ENCODE results near the gene PSKH1.
"Not testable (repeated sequence)": the region's sequence is repeated elsewhere in the genome, so short reads cannot be mapped to it uniquely, and the experiment has no call there.

PSKH1 gene

GRCh38 chr16:67968400-67969253, 75.6 kb downstream of the PSKH1 start, which contains the start of gene SLC12A4 (continued):
- TF ChIP-seq GLI2 (tag by site-specific recombination; IDR thresholded peaks at IDR 0.05; ENCODE audit: borderline replicate concordance, low read depth) (no peak), ZNF777 (tag by site-specific recombination; IDR thresholded peaks at IDR 0.05; ENCODE audit: borderline replicate concordance) (no peak), ZNF501 (tag by site-specific recombination; IDR thresholded peaks at IDR 0.05) (no peak), OSR2 (tag by site-specific recombination; IDR thresholded peaks at IDR 0.05) (no peak), REPIN1 (tag by site-specific recombination; IDR thresholded peaks at IDR 0.05; ENCODE audit: low read depth) (0 out of 2 replicates have a peak, but pooled peaks have one; percentile 38), ZBTB11 (tag by site-specific recombination; conservative IDR thresholded peaks at IDR 0.05; ENCODE audit: low read depth) (no peak), ZNF18 (tag by site-specific recombination; IDR thresholded peaks at IDR 0.05) (no peak), ZNF660 (tag by site-specific recombination; IDR thresholded peaks at IDR 0.05) (0 out of 2 replicates have a peak, but pooled peaks have one; percentile 21)

- Histone ChIP-seq H3K4me1 (ENCODE audit: control insufficient read depth, insufficient read depth, low read length) (no peaks in the 10 kb centered on the region; the same call in none of the 2 replicates), H3K27ac (ENCODE audit: extremely low read depth, low read depth, low read length) (no peak overlapping the region), H3K9me3 (ENCODE audit: control insufficient read depth, insufficient read depth, low read depth, low read length) (no peaks in the 10 kb centered on the region), H3K36me3 (ENCODE audit: control insufficient read depth in 2 of 2, insufficient read depth in 1 of 2, low read length in 2 of 2) (peaks cover 0 to 18% of the 10 kb centered on the region in 2 experiments; a peak in 1 of 3 replicates), H3K4me3 (ENCODE audit: low read depth, low read length) (no peak overlapping the region)
- ChIA-PET POLR2A (no interaction called here), CTCF (interaction anchor here (0.7 kb wide), 1 partner anchor 294 kb away, joined by 3 read pairs; no protein-coding TSS in a partner anchor)
- TF ChIP-seq ZXDB (tag by site-specific recombination; IDR thresholded peaks at IDR 0.05) (no peak), ZFHX2 (tag by site-specific recombination; conservative IDR thresholded peaks at IDR 0.05) (peak; percentile 28), EGR2 (tag by site-specific recombination; IDR thresholded peaks at IDR 0.05; ENCODE audit: low read depth) (0 out of 2 replicates have a peak, but pooled peaks have one; percentile 17)
Measured at GRCh38 chr16:67969254-67970039, 76.4 kb downstream of the PSKH1 start.

- TF ChIP-seq ZNF433 (tag by site-specific recombination; IDR thresholded peaks at IDR 0.05; ENCODE audit: low read depth): no peak
- TF ChIP-seq ZNF324 (tag by site-specific recombination; IDR thresholded peaks at IDR 0.05): no peak
- TF ChIP-seq ZNF24 (tag by site-specific recombination; IDR thresholded peaks at IDR 0.05): no peak
- no peak for TF ChIP-seq ZNF202 (tag by site-specific recombination; IDR thresholded peaks at IDR 0.05; ENCODE audit: borderline replicate concordance)
- TF ChIP-seq ZBTB8A (tag by site-specific recombination; IDR thresholded peaks at IDR 0.05): no peak
- no peak for TF ChIP-seq KLF9 (tag by site-specific recombination; IDR thresholded peaks at IDR 0.05; ENCODE audit: low read depth)
- H3K36me3 ChIP-seq (ENCODE audit: control insufficient read depth in 2 of 2, insufficient read depth in 1 of 2, low read length in 2 of 2): peaks cover 0 to 3% of the 10 kb centered on the region in 2 experiments; a peak in 1 of 3 replicates
- H3K4me3 ChIP-seq (ENCODE audit: low read depth, low read length): no peak overlapping the region
- no peaks in the 10 kb centered on the region; the same call in none of the 2 replicates for H3K4me1 ChIP-seq (ENCODE audit: control insufficient read depth, insufficient read depth, low read length)
- CTCF ChIA-PET: interaction anchor here (0.6 to 1.0 kb wide), 2 partner anchors 70 to 1010 kb away, joined by 3 read pairs; partner anchors contain the start of gene CES3
- no peak overlapping the region for H3K27ac ChIP-seq (ENCODE audit: extremely low read depth, low read depth, low read length)
- POLR2A ChIA-PET: no interaction called here
- H3K9me3 ChIP-seq (ENCODE audit: control insufficient read depth, insufficient read depth, low read depth, low read length): no peaks in the 10 kb centered on the region
Measured at GRCh38 chr16:67971111-67971510, 78.1 kb downstream of the PSKH1 start.

GRCh38 chr16:67972285-67972684, 79.2 kb downstream of the PSKH1 start:
- H3K27ac ChIP-seq (ENCODE audit: extremely low read depth, low read depth, low read length); POLR2A ChIA-PET; H3K4me3 ChIP-seq (ENCODE audit: low read depth, low read length); H3K36me3 ChIP-seq (ENCODE audit: control insufficient read depth in 2 of 2, insufficient read depth in 1 of 2, low read length in 2 of 2); H3K9me3 ChIP-seq (ENCODE audit: control insufficient read depth, insufficient read depth, low read depth, low read length); H3K4me1 ChIP-seq (ENCODE audit: control insufficient read depth, insufficient read depth, low read length): not testable (repeated sequence)
- CTCF ChIA-PET: interaction anchor here (0.6 to 0.7 kb wide), 2 partner anchors 22 to 63 kb away, joined by 3 to 5 read pairs; no protein-coding TSS in a partner anchor
